ENCODE data around the gene TMEM178B.

DNA sequence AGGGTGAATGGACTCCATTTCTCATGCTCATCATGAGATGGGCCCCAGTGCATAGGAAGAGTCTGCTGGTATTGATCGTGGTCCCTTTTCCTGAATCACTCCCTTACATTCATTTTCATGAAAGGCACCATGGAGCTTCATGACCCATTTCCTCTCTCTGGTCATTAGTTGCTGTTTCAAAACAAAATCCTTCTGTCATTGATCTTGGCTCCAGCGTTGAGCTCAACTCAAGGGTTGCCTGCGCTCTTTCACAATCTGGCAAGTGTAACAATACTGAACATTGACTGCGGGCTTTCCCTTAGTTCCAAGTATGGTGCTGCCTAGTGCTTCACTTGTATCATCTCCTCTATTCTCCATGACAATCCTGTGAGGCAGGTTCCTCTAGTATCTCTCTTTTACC lies 197.6 kb downstream of the TMEM178B start:
- TF ChIP-seq, protein P1, sequence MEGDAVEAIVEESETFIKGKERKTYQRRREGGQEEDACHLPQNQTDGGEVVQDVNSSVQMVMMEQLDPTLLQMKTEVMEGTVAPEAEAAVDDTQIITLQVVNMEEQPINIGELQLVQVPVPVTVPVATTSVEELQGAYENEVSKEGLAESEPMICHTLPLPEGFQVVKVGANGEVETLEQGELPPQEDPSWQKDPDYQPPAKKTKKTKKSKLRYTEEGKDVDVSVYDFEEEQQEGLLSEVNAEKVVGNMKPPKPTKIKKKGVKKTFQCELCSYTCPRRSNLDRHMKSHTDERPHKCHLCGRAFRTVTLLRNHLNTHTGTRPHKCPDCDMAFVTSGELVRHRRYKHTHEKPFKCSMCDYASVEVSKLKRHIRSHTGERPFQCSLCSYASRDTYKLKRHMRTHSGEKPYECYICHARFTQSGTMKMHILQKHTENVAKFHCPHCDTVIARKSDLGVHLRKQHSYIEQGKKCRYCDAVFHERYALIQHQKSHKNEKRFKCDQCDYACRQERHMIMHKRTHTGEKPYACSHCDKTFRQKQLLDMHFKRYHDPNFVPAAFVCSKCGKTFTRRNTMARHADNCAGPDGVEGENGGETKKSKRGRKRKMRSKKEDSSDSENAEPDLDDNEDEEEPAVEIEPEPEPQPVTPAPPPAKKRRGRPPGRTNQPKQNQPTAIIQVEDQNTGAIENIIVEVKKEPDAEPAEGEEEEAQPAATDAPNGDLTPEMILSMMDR (IDR thresholded peaks at IDR 0.05) = no peak
- TF ChIP-seq POLR2A (IDR thresholded peaks at IDR 0.05) = no peak

Measured in sigmoid colon (tissue), 3 donors.